Spleen (tissue), 7 donors: ENCODE results near the gene PPP2R2B.

Source experiments
- POLR2A ChIP-seq, 3 donors: fragments of 450-650 bp; IDR thresholded peaks; one replicate each; pipeline ENCODE4 v1.5.1; 2017; ENCODE audit warnings: antibody characterized with exemption in 3 of 3, mild to moderate bottlenecking in 1 of 3
- POLR2AphosphoS5 ChIP-seq, 3 donors: sonication (generic); formaldehyde crosslinking; IDR thresholded peaks; one replicate each; pipeline ENCODE4 v1.5.1; 2017; ENCODE audit warnings: antibody characterized with exemption in 3 of 3
- TF ChIP-seq, protein P1 (sequence below), 11 experiments: fragments of 200-600 bp in 7 of 11; fragments of 450-650 bp in 4 of 11; sonication (generic) in 4 of 11; IDR thresholded peaks in 8 of 11; conservative IDR thresholded peaks in 3 of 11; 1 replicate in 7 of 11; 2 replicates in 4 of 11; pipeline versions ENCODE4 v1.4.0 to v1.8.0; 2016 to 2021; ENCODE audit warnings: antibody characterized with exemption in 11 of 11, inconsistent platforms in 4 of 11, mild to moderate bottlenecking in 1 of 11
- donor health status: DM: no; HTN: no; CAD: no; lungs with moderate emphysema.
- donor health status: DM: no; HTN: no; CAD: no.
- donor health status: DM: no; HTN: no; CAD: no.

DNA sequence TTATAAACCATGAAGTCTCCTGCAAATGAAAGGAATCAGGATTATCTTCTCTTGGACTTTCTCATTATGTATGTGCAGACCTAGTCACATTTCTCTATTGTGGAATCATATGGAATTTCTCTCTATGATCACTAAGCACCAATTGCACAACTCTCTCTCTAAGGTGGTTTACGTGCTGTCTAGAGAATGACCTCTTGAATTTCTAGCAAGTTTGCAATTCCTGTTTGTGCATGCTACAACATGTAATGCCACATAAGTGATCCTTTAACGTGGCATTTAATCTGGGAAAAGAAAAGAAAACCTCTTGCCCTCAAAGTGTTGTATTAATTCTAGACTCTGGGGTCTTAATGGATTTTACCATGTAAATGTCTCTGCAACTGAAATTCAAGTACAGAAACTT is 5.0 kb upstream of the PPP2R2B start:
- TF ChIP-seq, protein P1, sequence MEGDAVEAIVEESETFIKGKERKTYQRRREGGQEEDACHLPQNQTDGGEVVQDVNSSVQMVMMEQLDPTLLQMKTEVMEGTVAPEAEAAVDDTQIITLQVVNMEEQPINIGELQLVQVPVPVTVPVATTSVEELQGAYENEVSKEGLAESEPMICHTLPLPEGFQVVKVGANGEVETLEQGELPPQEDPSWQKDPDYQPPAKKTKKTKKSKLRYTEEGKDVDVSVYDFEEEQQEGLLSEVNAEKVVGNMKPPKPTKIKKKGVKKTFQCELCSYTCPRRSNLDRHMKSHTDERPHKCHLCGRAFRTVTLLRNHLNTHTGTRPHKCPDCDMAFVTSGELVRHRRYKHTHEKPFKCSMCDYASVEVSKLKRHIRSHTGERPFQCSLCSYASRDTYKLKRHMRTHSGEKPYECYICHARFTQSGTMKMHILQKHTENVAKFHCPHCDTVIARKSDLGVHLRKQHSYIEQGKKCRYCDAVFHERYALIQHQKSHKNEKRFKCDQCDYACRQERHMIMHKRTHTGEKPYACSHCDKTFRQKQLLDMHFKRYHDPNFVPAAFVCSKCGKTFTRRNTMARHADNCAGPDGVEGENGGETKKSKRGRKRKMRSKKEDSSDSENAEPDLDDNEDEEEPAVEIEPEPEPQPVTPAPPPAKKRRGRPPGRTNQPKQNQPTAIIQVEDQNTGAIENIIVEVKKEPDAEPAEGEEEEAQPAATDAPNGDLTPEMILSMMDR (IDR thresholded peaks at IDR 0.05 in 8 of 11, conservative IDR thresholded peaks at IDR 0.05 in 3 of 11) = no peak
- TF ChIP-seq POLR2AphosphoS5 (IDR thresholded peaks at IDR 0.05) (no peak), POLR2A (IDR thresholded peaks at IDR 0.05) (no peak)
